ENCODE measurements around the gene CEP112. TPM values are rescaled to one million over a fixed set of nuclear protein-coding genes. Genes with fewer than 3 reads are reported as not detected.

The CEP112 gene
- total and polyA plus RNA-seq, 4 donors: 1.1 to 4.9 (median 1.4) TPM

DNA sequence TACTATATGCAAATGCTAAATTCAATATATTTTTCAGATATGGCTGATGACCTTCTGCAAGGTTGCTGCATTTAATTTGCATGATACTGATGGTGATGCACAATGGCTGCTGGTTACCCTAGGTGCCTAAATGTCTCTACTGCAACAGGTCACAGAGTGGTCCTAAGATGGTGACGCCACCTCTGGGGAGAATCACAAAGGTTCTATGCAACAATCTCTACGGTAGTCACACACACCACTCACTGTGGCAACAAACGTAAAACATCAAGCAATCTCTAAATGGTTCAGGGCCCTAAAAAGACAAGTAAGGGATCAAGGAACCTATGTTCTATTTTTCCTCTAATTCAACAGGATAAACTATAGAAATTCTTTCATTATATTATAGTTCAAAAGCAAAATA is 293.3 kb downstream of the CEP112 start:
- Histone ChIP-seq H3K4me3 (ENCODE audit: low read depth in 1 of 3, low read length in 3 of 3) (no peak overlapping the region), H3K9me3 (ENCODE audit: control insufficient read depth in 4 of 4, low read length in 3 of 4) (no peaks in the 10 kb centered on the region), H3K27me3 (ENCODE audit: control insufficient read depth in 4 of 4, insufficient read depth in 4 of 4, low read length in 3 of 4) (no peaks in the 10 kb centered on the region), H3K36me3 (ENCODE audit: control insufficient read depth in 4 of 4, insufficient read depth in 3 of 4, low read depth in 1 of 4, low read length in 3 of 4) (no peaks in the 10 kb centered on the region), H3K4me1 (ENCODE audit: control insufficient read depth in 4 of 4, insufficient read depth in 4 of 4, low read length in 3 of 4) (no peaks in the 10 kb centered on the region), H3K27ac (ENCODE audit: low read depth in 1 of 2, low read length in 2 of 2) (no peak overlapping the region), H3K9ac (ENCODE audit: low read depth in 1 of 2, low read length in 2 of 2) (no peak overlapping the region)
- DNase-seq (ENCODE audit: low spot score): no peak
- TF ChIP-seq JUND (IDR thresholded peaks at IDR 0.05) (no peak), ATF3 (IDR thresholded peaks at IDR 0.05) (no peak), ZBTB33 (IDR thresholded peaks at IDR 0.05) (no peak), REST (IDR thresholded peaks at IDR 0.05) (no peak), RAD21 (IDR thresholded peaks at IDR 0.05) (no peak), CTCF (IDR thresholded peaks at IDR 0.05; ENCODE audit: low read depth, low read length, missing input control) (no peak), HNF4A (conservative IDR thresholded peaks at IDR 0.05) (no peak), EGR1 (IDR thresholded peaks at IDR 0.05; ENCODE audit: low read depth in 2 of 2) (no peak), RXRA (IDR thresholded peaks at IDR 0.05) (no peak), YY1 (IDR thresholded peaks at IDR 0.05) (no peak)
- 93% methylated on average over 3 of the region's 3 CpGs for WGBS

- DNase-seq (ENCODE audit: low spot score): no peak
- no peak overlapping the region for H3K4me3 ChIP-seq (ENCODE audit: low read depth in 1 of 3, low read length in 3 of 3)
- TF ChIP-seq REST (IDR thresholded peaks at IDR 0.05) (no peak), HNF4G (IDR thresholded peaks at IDR 0.05) (no peak), YY1 (IDR thresholded peaks at IDR 0.05) (no peak), JUND (IDR thresholded peaks at IDR 0.05) (no peak), ATF3 (IDR thresholded peaks at IDR 0.05) (no peak), FOXA1 (IDR thresholded peaks at IDR 0.05) (no peak), FOXA2 (IDR thresholded peaks at IDR 0.05) (no peak), ZBTB33 (IDR thresholded peaks at IDR 0.05) (no peak)
- TF ChIP-seq, protein P1, sequence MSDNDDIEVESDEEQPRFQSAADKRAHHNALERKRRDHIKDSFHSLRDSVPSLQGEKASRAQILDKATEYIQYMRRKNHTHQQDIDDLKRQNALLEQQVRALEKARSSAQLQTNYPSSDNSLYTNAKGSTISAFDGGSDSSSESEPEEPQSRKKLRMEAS (IDR thresholded peaks at IDR 0.05): no peak
- H3K9ac ChIP-seq (ENCODE audit: low read depth in 1 of 2, low read length in 2 of 2): no peak overlapping the region
- H3K9me3 ChIP-seq (ENCODE audit: control insufficient read depth in 4 of 4, low read length in 3 of 4): no peaks in the 10 kb centered on the region
- H3K27me3 ChIP-seq (ENCODE audit: control insufficient read depth in 4 of 4, insufficient read depth in 4 of 4, low read length in 3 of 4): no peaks in the 10 kb centered on the region
- H3K4me1 ChIP-seq (ENCODE audit: control insufficient read depth in 4 of 4, insufficient read depth in 4 of 4, low read length in 3 of 4): no peaks in the 10 kb centered on the region
- H3K27ac ChIP-seq (ENCODE audit: low read depth in 1 of 2, low read length in 2 of 2): no peak overlapping the region
- H3K36me3 ChIP-seq (ENCODE audit: control insufficient read depth in 4 of 4, insufficient read depth in 3 of 4, low read depth in 1 of 4, low read length in 3 of 4): no peaks in the 10 kb centered on the region
Observed at GRCh38 chr17:65896889-65897288, 295.0 kb downstream of the CEP112 start.

Measured in liver (tissue), 9 donors.